Uterus (tissue), 2 donors: ENCODE results near the gene KPTN.

ENCODE experiments used
- POLR2A ChIP-seq, 2 donors: fragments of 450-650 bp; IDR thresholded peaks; one replicate each; pipeline ENCODE4 v1.6.1; 2016; ENCODE audit warnings: antibody characterized with exemption in 2 of 2, mild to moderate bottlenecking in 1 of 2, moderate library complexity in 1 of 2
- TF ChIP-seq, protein P1 (sequence below), 4 experiments: fragments of 200-600 bp in 2 of 4; fragments of 450-650 bp in 2 of 4; sonication (generic) in 2 of 4; IDR thresholded peaks; one replicate each; pipeline ENCODE4 v1.5.1; 2016 to 2019; ENCODE audit warnings: antibody characterized with exemption in 4 of 4, mild to moderate bottlenecking in 2 of 4, moderate library complexity in 1 of 4

DNA sequence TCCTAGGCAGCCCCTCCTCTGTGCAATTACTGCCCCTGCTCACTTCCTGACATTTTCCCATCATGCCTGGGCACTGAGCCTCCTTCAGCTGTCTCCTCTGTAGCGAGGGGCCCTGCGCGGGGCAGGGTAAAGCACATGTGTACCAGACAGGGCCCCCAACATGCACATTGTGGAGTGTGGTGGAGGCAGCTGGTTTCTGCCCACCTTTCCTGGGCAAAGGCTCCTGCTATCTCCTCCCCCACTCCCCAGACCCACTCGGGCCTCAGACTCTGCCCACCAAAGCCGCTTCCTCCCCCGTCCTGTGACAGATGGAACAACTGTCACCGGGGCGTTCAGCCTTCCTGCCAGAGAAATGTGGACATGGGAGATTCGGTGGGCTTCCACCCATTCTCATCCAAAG lies 2.9 kb upstream of the KPTN start:
- TF ChIP-seq, protein P1, sequence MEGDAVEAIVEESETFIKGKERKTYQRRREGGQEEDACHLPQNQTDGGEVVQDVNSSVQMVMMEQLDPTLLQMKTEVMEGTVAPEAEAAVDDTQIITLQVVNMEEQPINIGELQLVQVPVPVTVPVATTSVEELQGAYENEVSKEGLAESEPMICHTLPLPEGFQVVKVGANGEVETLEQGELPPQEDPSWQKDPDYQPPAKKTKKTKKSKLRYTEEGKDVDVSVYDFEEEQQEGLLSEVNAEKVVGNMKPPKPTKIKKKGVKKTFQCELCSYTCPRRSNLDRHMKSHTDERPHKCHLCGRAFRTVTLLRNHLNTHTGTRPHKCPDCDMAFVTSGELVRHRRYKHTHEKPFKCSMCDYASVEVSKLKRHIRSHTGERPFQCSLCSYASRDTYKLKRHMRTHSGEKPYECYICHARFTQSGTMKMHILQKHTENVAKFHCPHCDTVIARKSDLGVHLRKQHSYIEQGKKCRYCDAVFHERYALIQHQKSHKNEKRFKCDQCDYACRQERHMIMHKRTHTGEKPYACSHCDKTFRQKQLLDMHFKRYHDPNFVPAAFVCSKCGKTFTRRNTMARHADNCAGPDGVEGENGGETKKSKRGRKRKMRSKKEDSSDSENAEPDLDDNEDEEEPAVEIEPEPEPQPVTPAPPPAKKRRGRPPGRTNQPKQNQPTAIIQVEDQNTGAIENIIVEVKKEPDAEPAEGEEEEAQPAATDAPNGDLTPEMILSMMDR (IDR thresholded peaks at IDR 0.05), result no peak
- no peak for TF ChIP-seq POLR2A (IDR thresholded peaks at IDR 0.05)
